Transverse colon (tissue), 4 donors: Measurements from ENCODE around the gene HHATL.

Source experiments
- CTCF ChIP-seq, 5 experiments: fragments of 200-600 bp in 3 of 5; fragments of 450-650 bp in 2 of 5; sonication (generic) in 3 of 5; IDR thresholded peaks; 1 replicate in 2 of 5; 2 replicates in 3 of 5; pipeline ENCODE4 v1.5.1; 2016 to 2017; ENCODE audit warnings: antibody characterized with exemption in 5 of 5, inconsistent platforms in 3 of 5, mild to moderate bottlenecking in 2 of 5, moderate library complexity in 1 of 5
- EP300 ChIP-seq: sonication (generic); formaldehyde crosslinking; IDR thresholded peaks from one replicate; pipeline ENCODE4 v1.6.1; 2017; ENCODE audit warnings: antibody characterized with exemption, low read depth
- POLR2A ChIP-seq: fragments of 450-650 bp; IDR thresholded peaks from one replicate; pipeline ENCODE4 v1.6.1; 2016; ENCODE audit warnings: antibody characterized with exemption, mild to moderate bottlenecking, moderate library complexity
- POLR2AphosphoS5 ChIP-seq, 3 donors: sonication (generic); formaldehyde crosslinking; IDR thresholded peaks; one replicate each; pipeline ENCODE4 v1.6.1; 2016; ENCODE audit warnings: antibody characterized with exemption in 3 of 3

GRCh38 chr3:42684632-42685362 is 17.8 kb downstream of the HHATL start:
- TF ChIP-seq POLR2AphosphoS5 (IDR thresholded peaks at IDR 0.05) (no peak), CTCF (IDR thresholded peaks at IDR 0.05) (no peak), POLR2A (no peak), EP300 (no peak)
